Transverse colon (tissue), 4 donors: Measurements from ENCODE around the gene NOTUM.

ENCODE experiments used
- CTCF ChIP-seq, 5 experiments: fragments of 200-600 bp in 3 of 5; fragments of 450-650 bp in 2 of 5; sonication (generic) in 3 of 5; IDR thresholded peaks; 1 replicate in 2 of 5; 2 replicates in 3 of 5; pipeline ENCODE4 v1.5.1; 2016 to 2017; ENCODE audit warnings: antibody characterized with exemption in 5 of 5, inconsistent platforms in 3 of 5, mild to moderate bottlenecking in 2 of 5, moderate library complexity in 1 of 5
- EP300 ChIP-seq: sonication (generic); formaldehyde crosslinking; IDR thresholded peaks from one replicate; pipeline ENCODE4 v1.6.1; 2017; ENCODE audit warnings: antibody characterized with exemption, low read depth
- POLR2A ChIP-seq: fragments of 450-650 bp; IDR thresholded peaks from one replicate; pipeline ENCODE4 v1.6.1; 2016; ENCODE audit warnings: antibody characterized with exemption, mild to moderate bottlenecking, moderate library complexity
- POLR2AphosphoS5 ChIP-seq, 3 donors: sonication (generic); formaldehyde crosslinking; IDR thresholded peaks; one replicate each; pipeline ENCODE4 v1.6.1; 2016; ENCODE audit warnings: antibody characterized with exemption in 3 of 3

GRCh38 chr17:81960130-81960958 lies 643 bp downstream of the NOTUM start:
- TF ChIP-seq CTCF (IDR thresholded peaks at IDR 0.05) (no peak), POLR2AphosphoS5 (IDR thresholded peaks at IDR 0.05) (no peak), POLR2A (no peak), EP300 (no peak)
